Neural progenitor cell (in vitro differentiated cells): Measurements from ENCODE around the gene ANGPTL5. TPM values are rescaled to one million over a fixed set of nuclear protein-coding genes. Genes with fewer than 3 reads are reported as not detected.
A peak's percentile ranks its signal among the peaks of the same experiment; 100 is the strongest.

Source experiments
- DNase-seq: peaks from one replicate; pipeline ENCODE4 v3.0.0-alpha.2; 2016; ENCODE audit warnings: low spot score
- H2AFZ ChIP-seq: fragments of 200-600 bp; sonication (generic); replicated peaks from 2 replicates; pipeline ENCODE4 v1.6.1; 2016; ENCODE audit warnings: antibody characterized with exemption
- H3F3A ChIP-seq: fragments of 200-600 bp; sonication (generic); 2 replicates; pipeline ENCODE4 v1.6.1; 2016; ENCODE audit warnings: antibody characterized with exemption, low read depth
- H3K27ac ChIP-seq: fragments of 200-600 bp; sonication (generic); 2 replicates; pipeline ENCODE4 v1.5.1; 2016; ENCODE audit warnings: mild to moderate bottlenecking
- H3K27me3 ChIP-seq: fragments of 200-600 bp; sonication (generic); 2 replicates; pipeline ENCODE4 v1.6.1; 2016; ENCODE audit warnings: mild to moderate bottlenecking, moderate library complexity
- H3K36me3 ChIP-seq: fragments of 200-600 bp; sonication (generic); 2 replicates; pipeline ENCODE4 v1.5.1; 2016
- H3K4me1 ChIP-seq: fragments of 200-600 bp; sonication (generic); 2 replicates; pipeline ENCODE4 v1.6.1; 2016; ENCODE audit warnings: mixed run types
- H3K4me2 ChIP-seq: fragments of 200-600 bp; sonication (generic); 2 replicates; pipeline ENCODE4 v1.6.1; 2016
- H3K4me3 ChIP-seq: fragments of 200-600 bp; sonication (generic); 2 replicates; pipeline ENCODE4 v1.5.1; 2016
- H3K79me2 ChIP-seq: fragments of 200-600 bp; sonication (generic); 2 replicates; pipeline ENCODE4 v1.6.1; 2016; ENCODE audit warnings: low read depth
- H3K9ac ChIP-seq: fragments of 200-600 bp; sonication (generic); 2 replicates; pipeline ENCODE4 v1.6.1; 2016
- H3K9me3 ChIP-seq: fragments of 200-600 bp; sonication (generic); 2 replicates; pipeline ENCODE4 v1.5.1; 2016; ENCODE audit warnings: low read depth
- H4K20me1 ChIP-seq: fragments of 200-600 bp; sonication (generic); 2 replicates; pipeline ENCODE4 v1.6.1; 2016; ENCODE audit warnings: low read depth
- H3K27ac Mint-ChIP-seq: 3 replicates; pipeline ENCODE4 v1.8.0; 2021; ENCODE audit warnings: mixed read lengths
- H3K27me3 Mint-ChIP-seq: 2 replicates; pipeline ENCODE4 v1.8.0; 2022; ENCODE audit warnings: low read depth, mild to moderate bottlenecking, inconsistent platforms, moderate library complexity, mixed read lengths; ENCODE audit not compliant: insufficient read depth
- H3K36me3 Mint-ChIP-seq: 3 replicates; pipeline ENCODE4 v1.8.0; 2021; ENCODE audit warnings: mixed read lengths
- H3K4me1 Mint-ChIP-seq: 3 replicates; pipeline ENCODE4 v1.8.0; 2021; ENCODE audit warnings: mixed read lengths
- H3K4me3 Mint-ChIP-seq: 3 replicates; pipeline ENCODE4 v1.8.0; 2021; ENCODE audit warnings: mild to moderate bottlenecking, moderate library complexity, mixed read lengths
- H3K9me3 Mint-ChIP-seq: 3 replicates; pipeline ENCODE4 v1.8.0; 2020; ENCODE audit warnings: mixed read lengths
- EZH2 ChIP-seq: fragments of 200-600 bp; sonication (generic); IDR thresholded peaks from 2 replicates; pipeline ENCODE4 v1.6.1; 2017; ENCODE audit warnings: antibody characterized with exemption, mild to moderate bottlenecking, moderate library complexity
- EZH2phosphoT487 ChIP-seq: fragments of 200-600 bp; sonication (generic); IDR thresholded peaks from 2 replicates; pipeline ENCODE4 v1.6.1; 2017; ENCODE audit warnings: antibody characterized with exemption
- total RNA-seq: library from RNA; depleted of rRNA; stranded (reverse); fragments of >200 nt; gene quantifications from 2 replicates; pipeline ENCODE4 v1.2.3, GENCODE V29; 2015; ENCODE audit warnings: low replicate concordance
- TF ChIP-seq, protein P1 (sequence below): fragments of 200-600 bp; sonication (generic); IDR thresholded peaks from 2 replicates; pipeline ENCODE4 v1.5.1; 2017; ENCODE audit warnings: antibody characterized with exemption, mild to moderate bottlenecking

ANGPTL5 gene
- total RNA-seq, 1 donor from 2014 or later = not detected

DNA sequence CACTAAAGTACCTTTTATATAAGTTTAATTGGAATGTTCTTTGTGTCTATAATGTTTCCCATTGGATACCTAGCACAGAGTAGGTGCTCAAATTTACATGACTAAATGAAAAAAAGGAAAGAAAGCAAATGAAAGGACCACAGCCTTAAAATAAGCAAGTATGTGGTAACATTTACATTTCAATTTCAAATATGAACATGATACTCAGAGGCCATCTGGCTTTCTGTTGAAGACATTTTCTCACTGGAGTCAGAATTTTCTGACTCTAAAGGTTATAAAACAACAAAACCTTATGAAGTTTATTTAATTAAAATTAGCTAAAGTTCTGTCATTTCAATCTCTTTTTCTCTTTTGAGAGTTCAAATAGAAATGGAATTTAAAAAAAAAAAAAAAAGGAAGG, 904 bp upstream of the ANGPTL5 start:
- Histone ChIP-seq H3K4me2 (no peak overlapping the region), H3K27ac (no peak overlapping the region), H3K36me3 (no peaks in the 10 kb centered on the region), H3K79me2 (no peaks in the 10 kb centered on the region), H3K9me3 (no peaks in the 10 kb centered on the region), H4K20me1 (no peaks in the 10 kb centered on the region), H3F3A (peaks cover 15% of the 10 kb centered on the region), H3K9ac (no peak overlapping the region), H3K4me3 (no peak overlapping the region), H2AFZ (no peak overlapping the region), H3K27me3 (no peaks in the 10 kb centered on the region), H3K4me1 (peaks cover 19% of the 10 kb centered on the region)
- no peak for DNase-seq
- Mint-ChIP-seq H3K36me3 (no peaks in the 10 kb centered on the region), H3K9me3 (no peaks in the 10 kb centered on the region), H3K4me1 (peaks cover 18% of the 10 kb centered on the region), H3K27me3 (no peaks in the 10 kb centered on the region), H3K4me3 (no peak overlapping the region), H3K27ac (no peak overlapping the region)
- TF ChIP-seq EZH2phosphoT487 = no peak

DNA sequence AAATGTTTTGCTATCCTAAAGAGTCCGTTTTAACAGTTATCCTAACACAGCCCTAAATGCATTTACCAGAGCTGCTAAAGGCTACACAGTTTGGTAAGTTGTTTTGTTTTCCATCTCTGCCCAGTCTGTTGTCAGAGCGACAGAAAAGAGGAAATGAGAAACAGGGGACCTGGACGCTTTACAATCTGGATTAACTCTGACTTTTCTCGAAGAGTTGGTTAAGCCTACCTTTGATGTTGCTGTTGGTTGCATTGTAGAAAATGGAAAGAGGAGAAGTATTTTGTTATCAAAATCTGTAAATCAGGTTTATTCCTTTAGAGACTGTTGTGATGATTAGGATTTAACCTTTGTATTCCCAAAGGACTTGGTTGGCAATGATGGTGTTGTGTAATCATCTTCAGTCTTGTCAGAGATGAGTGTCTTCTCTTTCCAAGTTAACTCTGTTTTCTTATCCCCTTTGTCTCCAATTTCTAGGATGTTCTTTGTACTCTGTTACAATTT, 481 bp downstream of the ANGPTL5 start:
- Histone ChIP-seq H3F3A (peaks cover 15% of the 10 kb centered on the region), H2AFZ (peak overlapping the region; percentile 86), H3K36me3 (no peaks in the 10 kb centered on the region), H3K27me3 (no peaks in the 10 kb centered on the region), H3K4me2 (peak overlapping the region; percentile 71), H3K4me3 (peak overlapping the region; percentile 71), H3K9me3 (no peaks in the 10 kb centered on the region), H3K4me1 (peaks cover 19% of the 10 kb centered on the region), H3K27ac (no peak overlapping the region), H3K79me2 (no peaks in the 10 kb centered on the region), H3K9ac (no peak overlapping the region), H4K20me1 (no peaks in the 10 kb centered on the region)
- TF ChIP-seq EZH2 (no peak), EZH2phosphoT487 (no peak)
- TF ChIP-seq, protein P1, sequence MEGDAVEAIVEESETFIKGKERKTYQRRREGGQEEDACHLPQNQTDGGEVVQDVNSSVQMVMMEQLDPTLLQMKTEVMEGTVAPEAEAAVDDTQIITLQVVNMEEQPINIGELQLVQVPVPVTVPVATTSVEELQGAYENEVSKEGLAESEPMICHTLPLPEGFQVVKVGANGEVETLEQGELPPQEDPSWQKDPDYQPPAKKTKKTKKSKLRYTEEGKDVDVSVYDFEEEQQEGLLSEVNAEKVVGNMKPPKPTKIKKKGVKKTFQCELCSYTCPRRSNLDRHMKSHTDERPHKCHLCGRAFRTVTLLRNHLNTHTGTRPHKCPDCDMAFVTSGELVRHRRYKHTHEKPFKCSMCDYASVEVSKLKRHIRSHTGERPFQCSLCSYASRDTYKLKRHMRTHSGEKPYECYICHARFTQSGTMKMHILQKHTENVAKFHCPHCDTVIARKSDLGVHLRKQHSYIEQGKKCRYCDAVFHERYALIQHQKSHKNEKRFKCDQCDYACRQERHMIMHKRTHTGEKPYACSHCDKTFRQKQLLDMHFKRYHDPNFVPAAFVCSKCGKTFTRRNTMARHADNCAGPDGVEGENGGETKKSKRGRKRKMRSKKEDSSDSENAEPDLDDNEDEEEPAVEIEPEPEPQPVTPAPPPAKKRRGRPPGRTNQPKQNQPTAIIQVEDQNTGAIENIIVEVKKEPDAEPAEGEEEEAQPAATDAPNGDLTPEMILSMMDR = no peak
- Mint-ChIP-seq H3K9me3 (no peaks in the 10 kb centered on the region), H3K27ac (peak overlapping the region; percentile 85), H3K4me1 (peaks cover 18% of the 10 kb centered on the region), H3K4me3 (peak overlapping the region; percentile 94), H3K27me3 (peaks cover 5% of the 10 kb centered on the region), H3K36me3 (no peaks in the 10 kb centered on the region)
- peak; percentile 29 for DNase-seq

DNA sequence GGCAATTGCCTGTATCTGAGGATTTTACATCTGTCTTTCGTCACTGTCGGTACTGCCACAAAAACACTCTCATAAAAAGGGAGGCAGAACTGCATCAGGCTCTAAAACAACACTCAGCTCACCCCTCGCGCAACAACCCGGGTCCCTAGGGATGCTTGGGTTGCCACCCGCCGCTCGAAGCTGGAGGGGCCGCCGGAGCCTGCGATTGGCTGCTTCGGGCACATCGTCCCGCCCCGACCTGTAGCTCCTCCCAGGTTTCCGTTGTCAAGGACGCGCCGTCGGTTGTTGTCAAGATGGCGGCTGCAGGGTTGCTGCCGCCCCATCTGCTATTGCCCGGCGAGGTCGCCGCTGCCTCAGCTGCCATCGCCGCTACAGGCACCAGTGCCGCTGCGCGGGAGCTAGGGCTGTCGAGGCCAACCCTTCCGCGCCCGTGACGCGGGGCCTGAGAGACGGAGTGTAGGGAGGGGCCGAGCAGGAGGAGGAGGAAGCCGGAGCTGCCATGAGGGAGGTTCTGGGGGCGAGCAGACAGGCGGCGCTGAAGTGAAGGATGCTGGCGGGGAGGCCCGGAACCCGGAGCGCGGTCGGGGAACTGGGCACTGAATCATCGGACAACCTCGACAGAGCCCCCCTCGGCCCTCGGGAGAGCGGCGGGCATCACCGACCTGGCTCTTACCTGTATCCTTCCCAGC, 1.4 kb downstream of the ANGPTL5 start, which contains the start of gene CEP126:
Gene CEP126, plus strand, starts transcription at position 273 of the 689 bp plus-strand sequence. Its CDS starts 275 bp downstream, at position 548.
- Histone ChIP-seq H3K9me3 (no peaks in the 10 kb centered on the region), H3K4me3 (peak within 1 kb of the TSS; percentile 71), H4K20me1 (no peaks in the 10 kb centered on the region), H3K79me2 (no peaks in the 10 kb centered on the region), H2AFZ (peak within 1 kb of the TSS; percentile 86), H3K27ac (no peak within 1 kb of the TSS), H3K4me1 (peaks cover 19% of the 10 kb centered on the region), H3K27me3 (no peaks in the 10 kb centered on the region), H3F3A (peaks cover 15% of the 10 kb centered on the region), H3K36me3 (no peaks in the 10 kb centered on the region), H3K9ac (no peak within 1 kb of the TSS), H3K4me2 (peak within 1 kb of the TSS; percentile 71)
- no peak for TF ChIP-seq EZH2
- TF ChIP-seq, protein P1 = peak; percentile 46
- peaks cover 18% of the 10 kb centered on the region for H3K4me1 Mint-ChIP-seq
- H3K36me3 Mint-ChIP-seq = no peaks in the 10 kb centered on the region
- H3K4me3 Mint-ChIP-seq = peak within 1 kb of the TSS; percentile 94
- peaks cover 5% of the 10 kb centered on the region for H3K27me3 Mint-ChIP-seq
- no peaks in the 10 kb centered on the region for H3K9me3 Mint-ChIP-seq
- peak within 1 kb of the TSS; percentile 85 for H3K27ac Mint-ChIP-seq
- DNase-seq = peak; percentile 97

DNA sequence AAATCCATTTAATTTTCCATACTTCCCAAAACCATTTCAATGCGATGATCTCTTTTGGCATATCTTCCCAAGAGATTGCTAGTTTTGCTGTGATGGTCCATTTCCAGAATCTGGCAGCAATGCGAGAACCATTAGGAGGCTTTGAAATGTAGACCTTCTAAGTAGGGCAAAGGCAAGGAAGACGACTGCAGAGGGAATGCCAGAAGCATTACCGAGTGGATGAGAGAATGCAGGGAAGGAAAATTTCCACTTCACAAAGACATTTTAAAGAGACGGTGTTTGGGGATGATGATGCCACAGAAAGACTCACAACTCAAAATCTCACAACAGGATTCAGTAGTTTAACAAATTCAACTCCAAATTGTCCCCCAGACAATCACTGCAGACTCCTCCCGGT, 2.0 kb downstream of the ANGPTL5 start:
- Mint-ChIP-seq H3K4me3 (peak overlapping the region; percentile 94), H3K27ac (peak overlapping the region; percentile 4), H3K4me1 (peaks cover 18% of the 10 kb centered on the region), H3K36me3 (no peaks in the 10 kb centered on the region), H3K9me3 (no peaks in the 10 kb centered on the region), H3K27me3 (peaks cover 5% of the 10 kb centered on the region)
- peaks cover 19% of the 10 kb centered on the region for H3K4me1 ChIP-seq
- peaks cover 15% of the 10 kb centered on the region for H3F3A ChIP-seq
- peak overlapping the region; percentile 71 for H3K4me3 ChIP-seq
- H3K27me3 ChIP-seq = no peaks in the 10 kb centered on the region
- no peaks in the 10 kb centered on the region for H3K79me2 ChIP-seq
- no peaks in the 10 kb centered on the region for H3K9me3 ChIP-seq
- DNase-seq = peak; percentile 11
- no peaks in the 10 kb centered on the region for H4K20me1 ChIP-seq
- no peak for TF ChIP-seq EZH2
- TF ChIP-seq EZH2phosphoT487 = no peak
- TF ChIP-seq, protein P1 = no peak
- H3K36me3 ChIP-seq = no peaks in the 10 kb centered on the region
- H2AFZ ChIP-seq = peak overlapping the region; percentile 40
- no peak overlapping the region for H3K9ac ChIP-seq
- H3K27ac ChIP-seq = no peak overlapping the region
- peak overlapping the region; percentile 71 for H3K4me2 ChIP-seq
